ENCODE measurements around the gene CDK5RAP1. TPM values are rescaled to one million over a fixed set of nuclear protein-coding genes. Genes with fewer than 3 reads are reported as not detected.

CDK5RAP1 gene
- total RNA-seq, 1 donor from 2014 or later: 39.8 TPM

- no peaks in the 10 kb centered on the region for H3K36me3 Mint-ChIP-seq
Measured at GRCh38 chr20:33309631-33310030, 91.7 kb downstream of the CDK5RAP1 start.

More at GRCh38 chr20:33309631-33310030, 91.7 kb downstream of the CDK5RAP1 start:
- no peak overlapping the region for H3K4me3 Mint-ChIP-seq
- H3K27ac Mint-ChIP-seq: no peak overlapping the region
- TF ChIP-seq CTCF (IDR thresholded peaks at IDR 0.05; ENCODE audit: unreplicated experiment): no peak
- peaks cover 5% of the 10 kb centered on the region for H3K9me3 Mint-ChIP-seq
- peaks cover 8% of the 10 kb centered on the region for H3K4me1 Mint-ChIP-seq
- no peak for DNase-seq (ENCODE audit: low spot score in 2 of 2, unreplicated experiment in 2 of 2)
- H3K27me3 Mint-ChIP-seq (ENCODE audit: low read depth): no peaks in the 10 kb centered on the region

Other genes with a start within 250 kb of the CDK5RAP1 start
- gene BPIFA2, start 233.4 kb downstream of the CDK5RAP1 start, total RNA-seq: not detected in 3 replicates
- gene BPIFA3, start 184.2 kb downstream of the CDK5RAP1 start, total RNA-seq: not detected in 3 replicates
- not detected in 3 replicates for gene BPIFA1, start 165.5 kb downstream of the CDK5RAP1 start, total RNA-seq
- gene BPIFB1, start 118.3 kb downstream of the CDK5RAP1 start, total RNA-seq: not detected in 3 replicates
- 11.9 to 13.4 TPM (median 13.3 TPM) in 3 replicates for gene SNTA1, start 42.2 kb upstream of the CDK5RAP1 start, total RNA-seq
- 39.7 to 47.2 TPM (median 46.1 TPM) in 3 replicates for gene CBFA2T2, start 88.6 kb upstream of the CDK5RAP1 start, total RNA-seq